Fibroblast of pulmonary artery (primary cell): ENCODE measurements around the gene EVL.

ENCODE experiments used
- DNase-seq: peaks from one replicate; pipeline ENCODE4 v3.0.0-alpha.2; 2010; ENCODE audit warnings: low read depth
- H3K4me3 ChIP-seq: replicated peaks from 2 replicates; pipeline ENCODE4 v1.5.1; 2011; ENCODE audit warnings: low read depth, mild to moderate bottlenecking, control low read depth, low read length, moderate library complexity
- TF ChIP-seq, protein P1 (sequence below): IDR thresholded peaks from 2 replicates; pipeline ENCODE4 v1.5.1; 2011; ENCODE audit warnings: mild to moderate bottlenecking, control low read depth, low read length, inconsistent platforms; ENCODE audit errors: missing control alignments

Gene EVL

GRCh38 chr14:100108042-100108825 lies 43.0 kb downstream of the EVL start:
- no peak overlapping the region for H3K4me3 ChIP-seq
- TF ChIP-seq, protein P1, sequence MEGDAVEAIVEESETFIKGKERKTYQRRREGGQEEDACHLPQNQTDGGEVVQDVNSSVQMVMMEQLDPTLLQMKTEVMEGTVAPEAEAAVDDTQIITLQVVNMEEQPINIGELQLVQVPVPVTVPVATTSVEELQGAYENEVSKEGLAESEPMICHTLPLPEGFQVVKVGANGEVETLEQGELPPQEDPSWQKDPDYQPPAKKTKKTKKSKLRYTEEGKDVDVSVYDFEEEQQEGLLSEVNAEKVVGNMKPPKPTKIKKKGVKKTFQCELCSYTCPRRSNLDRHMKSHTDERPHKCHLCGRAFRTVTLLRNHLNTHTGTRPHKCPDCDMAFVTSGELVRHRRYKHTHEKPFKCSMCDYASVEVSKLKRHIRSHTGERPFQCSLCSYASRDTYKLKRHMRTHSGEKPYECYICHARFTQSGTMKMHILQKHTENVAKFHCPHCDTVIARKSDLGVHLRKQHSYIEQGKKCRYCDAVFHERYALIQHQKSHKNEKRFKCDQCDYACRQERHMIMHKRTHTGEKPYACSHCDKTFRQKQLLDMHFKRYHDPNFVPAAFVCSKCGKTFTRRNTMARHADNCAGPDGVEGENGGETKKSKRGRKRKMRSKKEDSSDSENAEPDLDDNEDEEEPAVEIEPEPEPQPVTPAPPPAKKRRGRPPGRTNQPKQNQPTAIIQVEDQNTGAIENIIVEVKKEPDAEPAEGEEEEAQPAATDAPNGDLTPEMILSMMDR = peak; percentile 88

DNA sequence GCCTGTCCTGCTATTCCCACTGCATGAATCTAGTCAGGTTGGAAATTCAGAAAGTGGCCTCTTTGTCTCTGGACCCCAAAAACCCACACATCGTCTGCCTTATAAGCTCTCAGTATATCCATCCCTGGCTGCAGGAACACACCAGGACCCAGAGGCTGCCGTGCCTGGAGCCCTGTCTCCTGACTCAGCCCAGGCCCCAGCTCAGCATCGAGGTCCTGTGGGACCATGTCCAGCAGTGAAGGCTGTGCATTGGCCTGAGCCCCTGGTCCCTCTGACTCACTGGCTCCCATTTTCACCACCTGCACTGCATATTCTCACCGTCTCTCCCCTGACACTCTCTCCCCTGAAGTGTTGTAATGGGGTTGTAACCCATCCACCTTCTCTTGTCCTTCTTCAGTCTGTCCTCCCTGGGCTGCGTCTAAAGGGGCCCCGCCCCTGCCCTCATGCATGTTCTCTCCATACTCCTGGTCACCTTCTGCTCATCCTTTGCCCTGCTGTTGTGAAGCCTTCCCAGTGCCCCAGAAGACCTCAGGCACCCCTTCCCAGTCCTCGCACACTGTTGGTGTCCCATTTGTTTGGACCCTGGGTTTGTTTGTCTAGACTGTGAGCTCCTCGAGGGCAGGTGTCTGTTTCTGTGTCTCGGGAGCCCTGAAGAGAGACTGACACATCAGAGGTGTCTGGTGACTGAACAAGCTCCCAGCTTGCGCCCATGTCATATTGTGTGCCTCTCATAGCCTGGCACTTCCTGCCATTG lies 43.8 kb downstream of the EVL start:
- TF ChIP-seq, protein P1 = no peak
- peak; percentile 24 for DNase-seq

More at GRCh38 chr14:100108042-100108825, 43.0 kb downstream of the EVL start:
- peak; percentile 75 for DNase-seq

DNA sequence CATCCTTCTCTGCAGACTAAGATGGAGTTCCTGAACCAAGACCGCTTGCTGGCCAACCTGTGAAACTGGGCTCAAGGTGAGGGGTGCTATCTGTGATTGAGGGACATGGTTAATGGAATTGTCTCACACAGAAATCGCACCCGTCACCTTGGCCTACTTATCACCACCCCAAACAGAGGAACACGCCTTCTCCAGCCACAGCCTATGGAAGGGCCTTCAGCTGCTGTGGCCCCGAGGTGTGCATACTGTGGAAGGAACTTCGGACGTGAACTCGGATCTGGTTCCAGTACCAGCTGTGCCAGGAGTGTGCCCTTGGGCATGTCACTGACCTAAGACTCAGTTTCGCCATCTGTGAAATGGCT lies 44.4 kb downstream of the EVL start:
- TF ChIP-seq, protein P1 = no peak
- H3K4me3 ChIP-seq = no peak overlapping the region
- no peak for DNase-seq

More for the DNA sequence above, 43.8 kb downstream of the EVL start:
- no peak overlapping the region for H3K4me3 ChIP-seq

DNA sequence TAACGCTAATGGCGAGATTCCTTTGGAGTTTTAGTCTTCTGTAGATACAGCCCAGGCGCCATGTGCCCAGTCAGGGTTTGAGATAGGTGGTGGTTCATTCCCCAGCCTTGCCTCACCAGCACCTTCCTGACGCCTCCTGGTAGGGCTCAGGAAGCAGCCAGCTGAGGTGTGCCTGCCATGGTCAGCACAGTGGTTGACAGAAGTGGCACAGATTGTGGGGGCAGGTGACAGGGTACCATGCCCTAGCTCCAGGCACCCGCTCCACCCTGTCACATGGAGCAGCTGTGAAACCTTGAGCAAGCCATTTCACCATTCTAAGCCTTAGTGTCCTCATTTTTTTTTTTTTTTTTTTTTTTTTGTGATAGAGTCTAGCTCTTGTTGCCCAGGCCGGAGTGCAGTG lies 45.6 kb downstream of the EVL start:
- TF ChIP-seq, protein P1 = no peak
- no peak for DNase-seq
- H3K4me3 ChIP-seq = no peak overlapping the region

DNA sequence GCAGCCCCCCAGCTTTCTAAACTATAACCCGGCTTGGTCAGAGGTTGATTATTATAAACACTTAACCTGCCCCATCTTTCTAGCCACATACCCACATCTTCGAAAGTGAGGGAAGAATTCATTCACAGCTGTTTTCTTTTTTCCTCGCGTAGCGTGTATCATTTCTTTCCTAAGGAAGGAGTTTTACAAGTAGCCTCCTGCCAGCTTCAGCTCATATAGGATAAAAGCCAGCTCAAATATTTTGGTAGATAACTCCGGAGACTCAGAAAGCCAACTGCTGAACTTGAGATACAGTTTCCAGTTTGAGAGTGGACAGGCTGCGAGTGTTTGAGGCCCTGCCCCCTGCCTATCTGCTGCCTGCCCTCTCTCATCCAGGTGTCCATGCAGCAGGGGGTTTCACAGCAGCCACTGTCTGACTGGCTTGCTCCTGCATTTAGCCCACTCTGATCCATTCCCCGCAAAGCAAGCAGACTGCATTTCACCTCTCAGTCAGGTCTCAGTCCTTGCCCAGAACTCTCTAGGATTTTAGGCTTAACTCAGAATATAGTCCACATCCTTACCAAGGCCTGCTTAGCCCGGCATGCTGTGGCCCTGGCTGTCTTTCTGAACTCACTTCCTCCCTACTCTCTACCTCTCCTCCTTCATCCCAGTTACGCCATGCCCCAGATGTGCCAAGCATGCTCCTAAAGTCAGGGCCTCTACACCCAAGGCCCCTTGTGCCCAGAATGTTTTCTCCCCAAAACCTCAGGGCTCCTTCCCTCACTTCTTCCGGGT lies 46.9 kb downstream of the EVL start:
- TF ChIP-seq, protein P1 = no peak
- DNase-seq = no peak
- H3K4me3 ChIP-seq = no peak overlapping the region

DNA sequence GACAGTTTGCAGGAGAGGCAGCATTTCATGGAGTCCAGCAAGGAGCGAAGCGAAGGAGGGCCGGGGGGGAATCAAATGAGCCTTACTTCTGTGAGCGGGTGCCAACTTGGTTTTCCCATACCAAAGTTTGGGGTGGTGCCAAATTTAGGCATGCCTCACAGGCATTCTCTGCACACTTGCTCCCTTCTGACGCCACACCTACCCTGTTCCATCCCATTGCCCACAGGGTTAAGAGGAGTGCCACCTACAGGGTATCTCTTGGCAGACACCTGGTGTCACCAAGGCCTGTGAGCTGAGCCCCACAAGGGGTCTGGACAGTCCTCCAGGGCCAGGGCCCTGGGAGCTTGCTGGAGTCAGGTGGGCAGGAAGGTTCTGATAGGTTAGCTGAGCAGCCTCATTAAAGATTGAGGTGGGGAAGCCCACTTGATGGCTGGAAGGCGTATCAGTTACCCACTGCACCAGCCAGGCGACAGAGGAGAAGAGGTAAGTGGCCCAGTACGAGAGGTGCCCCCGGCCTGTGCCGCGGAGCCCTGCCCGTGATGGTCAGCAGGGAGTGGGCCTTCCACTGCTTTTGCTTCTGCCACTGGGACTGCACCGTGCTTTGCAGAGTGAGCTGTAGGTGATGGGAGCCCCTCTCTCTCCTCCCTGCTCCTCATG lies 49.0 kb downstream of the EVL start:
- no peak for DNase-seq
- TF ChIP-seq, protein P1 = no peak
- H3K4me3 ChIP-seq = no peak overlapping the region
